Kidney (tissue), 14 donors: ENCODE results near the gene FAM168B. TPM values are rescaled to one million over a fixed set of nuclear protein-coding genes. Genes with fewer than 3 reads are reported as not detected.

ENCODE experiments used
- DNase-seq, 5 donors: peaks; one replicate each; pipeline ENCODE4 v3.0.0-alpha.2; 2013 to 2020
- FAIRE-seq: peaks from 2 replicates; lab custom pipeline; 2012; peaks lifted over from hg19 to GRCh38; lab: Jason Lieb, UNC
- H3K27ac ChIP-seq, 2 donors: one replicate each; pipeline ENCODE4 v1.7.0; 2013; ENCODE audit warnings: low read depth in 2 of 2, low read length in 2 of 2, inconsistent platforms in 1 of 2
- H3K27me3 ChIP-seq: one replicate; pipeline ENCODE4 v1.7.1; 2013; ENCODE audit warnings: low read length, inconsistent platforms; ENCODE audit not compliant: control insufficient read depth, insufficient read depth
- H3K36me3 ChIP-seq, 3 donors: one replicate each; pipeline versions ENCODE4 v1.7.0 to v1.7.1; 2013; ENCODE audit warnings: low read length in 3 of 3, control low read depth in 1 of 3, inconsistent platforms in 1 of 3; ENCODE audit not compliant: insufficient read depth in 3 of 3, control insufficient read depth in 2 of 3
- H3K4me1 ChIP-seq, 3 donors: one replicate each; pipeline versions ENCODE4 v1.7.0 to v1.7.1; 2013; ENCODE audit warnings: low read length in 3 of 3, inconsistent platforms in 1 of 3, low read depth in 1 of 3; ENCODE audit not compliant: control insufficient read depth in 2 of 3, insufficient read depth in 2 of 3
- H3K4me3 ChIP-seq, 3 donors: one replicate each; pipeline versions ENCODE4 v1.7.0 to v1.8.1; 2013; ENCODE audit warnings: low read length in 3 of 3, control low read depth in 1 of 3, inconsistent platforms in 1 of 3
- H3K9ac ChIP-seq, 3 donors: one replicate each; pipeline versions ENCODE4 v1.7.0 to v1.7.1; 2013; ENCODE audit warnings: low read length in 3 of 3, control low read depth in 1 of 3, inconsistent platforms in 1 of 3
- H3K9me3 ChIP-seq, 3 donors: one replicate each; pipeline versions ENCODE4 v1.7.0 to v1.7.1; 2013; ENCODE audit warnings: low read length in 3 of 3, control low read depth in 1 of 3, inconsistent platforms in 1 of 3; ENCODE audit not compliant: control insufficient read depth in 2 of 3, insufficient read depth in 1 of 3
- intact Hi-C: fragments of 100-400 bp; cut with DNase I; formaldehyde crosslinking; loops from one replicate; pipeline ENCODE4 v1.11.1; 2022
- polyA plus RNA-seq: library from polyadenylated mRNA; stranded (reverse); fragments of 350-450 nt; fragmentation: Illumina TruSeq; extraction: RNeasy Lipid Tissue Mini Kit (QIAGEN cat#74804); gene quantifications from one replicate; pipeline ENCODE4 v1.2.3, GENCODE V29; 2014; ENCODE audit warnings: low read depth, low replicate concordance; ENCODE audit not compliant: insufficient read depth
- total RNA-seq: library from RNA; stranded (reverse); fragmentation: NEBNext Ultra II Directional; extraction: Animal tissue kit (Norgen Biotek cat#: 25700); gene quantifications from one replicate; pipeline ENCODE4 v1.2.1, GENCODE V29; 2021
- TF ChIP-seq, protein P1 (sequence below): IDR thresholded peaks from 3 replicates; pipeline ENCODE4 v1.5.1; 2012; ENCODE audit warnings: mild to moderate bottlenecking, moderate library complexity, borderline replicate concordance; ENCODE audit not compliant: insufficient read depth; ENCODE audit errors: extremely low read depth
- donor health status: control.
- donor health status: control.
- donor health status: control.
- donor health status: control.
- donor health status: control.
- donor health status: DM: yes; HTN: yes; CAD: no.
- donor health status: Normal renal cell carcinoma (clear cell type).

Gene FAM168B
- total and polyA plus RNA-seq, 2 donors from 2014 or later: 34.1 to 89.9 TPM

DNA sequence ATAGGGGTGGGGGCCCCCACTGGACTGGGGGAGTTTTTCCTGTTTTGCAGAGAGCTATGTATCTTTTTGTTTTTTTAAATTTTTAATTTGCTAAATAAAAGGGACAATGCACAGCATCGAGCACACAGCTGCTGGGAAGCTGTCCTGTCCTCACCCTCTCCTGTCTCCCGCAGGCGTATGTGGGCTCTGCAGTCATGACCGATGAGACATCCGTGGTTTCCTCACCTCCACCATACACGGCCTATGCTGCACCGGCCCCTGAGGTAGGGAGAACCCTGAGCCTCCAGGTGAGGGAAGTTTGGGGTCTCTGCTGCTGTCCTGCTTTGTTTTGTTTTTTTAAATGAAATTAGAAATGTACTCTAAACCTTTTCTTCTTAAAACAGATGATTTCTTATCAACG, 39.5 kb upstream of the FAM168B start:
- Histone ChIP-seq H3K9ac (no peak overlapping the region), H3K27me3 (no peaks in the 10 kb centered on the region), H3K4me1 (no peaks in the 10 kb centered on the region), H3K9me3 (no peaks in the 10 kb centered on the region), H3K4me3 (no peak overlapping the region), H3K27ac (no peak overlapping the region), H3K36me3 (peaks cover 0 to 27% (median 10%) of the 10 kb centered on the region in 3 donors)
- DNase-seq: no peak
- intact Hi-C loops: no loop called here
- FAIRE-seq: no peak
- TF ChIP-seq, protein P1, sequence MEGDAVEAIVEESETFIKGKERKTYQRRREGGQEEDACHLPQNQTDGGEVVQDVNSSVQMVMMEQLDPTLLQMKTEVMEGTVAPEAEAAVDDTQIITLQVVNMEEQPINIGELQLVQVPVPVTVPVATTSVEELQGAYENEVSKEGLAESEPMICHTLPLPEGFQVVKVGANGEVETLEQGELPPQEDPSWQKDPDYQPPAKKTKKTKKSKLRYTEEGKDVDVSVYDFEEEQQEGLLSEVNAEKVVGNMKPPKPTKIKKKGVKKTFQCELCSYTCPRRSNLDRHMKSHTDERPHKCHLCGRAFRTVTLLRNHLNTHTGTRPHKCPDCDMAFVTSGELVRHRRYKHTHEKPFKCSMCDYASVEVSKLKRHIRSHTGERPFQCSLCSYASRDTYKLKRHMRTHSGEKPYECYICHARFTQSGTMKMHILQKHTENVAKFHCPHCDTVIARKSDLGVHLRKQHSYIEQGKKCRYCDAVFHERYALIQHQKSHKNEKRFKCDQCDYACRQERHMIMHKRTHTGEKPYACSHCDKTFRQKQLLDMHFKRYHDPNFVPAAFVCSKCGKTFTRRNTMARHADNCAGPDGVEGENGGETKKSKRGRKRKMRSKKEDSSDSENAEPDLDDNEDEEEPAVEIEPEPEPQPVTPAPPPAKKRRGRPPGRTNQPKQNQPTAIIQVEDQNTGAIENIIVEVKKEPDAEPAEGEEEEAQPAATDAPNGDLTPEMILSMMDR: no peak

DNA sequence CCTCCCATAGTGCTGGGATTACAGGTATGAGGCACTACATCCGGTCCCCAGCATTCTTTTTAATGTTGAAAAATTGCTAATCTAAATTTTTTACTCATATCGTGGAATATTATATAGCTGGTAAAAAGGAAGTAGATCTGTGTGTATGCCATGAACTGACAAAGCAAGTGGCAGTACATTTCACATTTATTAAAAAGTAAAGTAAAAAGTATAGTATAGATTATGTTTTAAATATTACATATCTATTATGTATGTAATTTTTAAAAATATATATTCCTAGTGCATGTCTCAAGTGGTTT, 37.0 kb upstream of the FAM168B start:
- TF ChIP-seq, protein P1: no peak
- Histone ChIP-seq H3K36me3 (peaks cover 3 to 41% (median 21%) of the 10 kb centered on the region in 3 donors), H3K9ac (no peak overlapping the region), H3K9me3 (no peaks in the 10 kb centered on the region), H3K4me1 (no peaks in the 10 kb centered on the region), H3K27me3 (no peaks in the 10 kb centered on the region), H3K4me3 (no peak overlapping the region), H3K27ac (no peak overlapping the region)
- no peak for FAIRE-seq
- no peak for DNase-seq
- intact Hi-C loops: no loop called here

DNA sequence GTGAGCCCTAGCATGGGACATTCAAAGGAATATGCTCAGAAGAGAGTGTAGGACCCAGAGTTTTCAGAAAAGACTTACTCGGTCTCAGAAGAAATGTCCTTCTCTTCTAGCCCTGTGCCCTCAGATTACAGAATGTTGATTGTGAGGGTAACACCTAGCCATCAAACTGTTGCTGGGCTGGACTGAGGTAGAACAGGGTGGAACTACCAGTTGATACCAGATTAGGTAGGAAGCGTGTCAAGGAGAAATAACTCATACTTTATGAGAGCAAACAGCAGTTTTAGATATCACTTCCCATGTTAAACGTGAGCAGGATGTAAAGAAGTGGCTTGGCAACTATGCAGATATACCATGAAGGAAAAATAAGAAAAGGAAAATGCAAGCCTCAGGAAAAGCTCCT, 34.7 kb upstream of the FAM168B start:
- FAIRE-seq (no peak), DNase-seq (no peak)
- intact Hi-C loops: no loop called here
- H3K4me3 ChIP-seq: no peak overlapping the region
- no peak overlapping the region for H3K9ac ChIP-seq
- TF ChIP-seq, protein P1: no peak
- H3K27me3 ChIP-seq: no peaks in the 10 kb centered on the region
- peaks cover 3 to 35% (median 23%) of the 10 kb centered on the region in 3 donors for H3K36me3 ChIP-seq
- no peaks in the 10 kb centered on the region for H3K4me1 ChIP-seq
- no peaks in the 10 kb centered on the region for H3K9me3 ChIP-seq
- no peak overlapping the region for H3K27ac ChIP-seq

DNA sequence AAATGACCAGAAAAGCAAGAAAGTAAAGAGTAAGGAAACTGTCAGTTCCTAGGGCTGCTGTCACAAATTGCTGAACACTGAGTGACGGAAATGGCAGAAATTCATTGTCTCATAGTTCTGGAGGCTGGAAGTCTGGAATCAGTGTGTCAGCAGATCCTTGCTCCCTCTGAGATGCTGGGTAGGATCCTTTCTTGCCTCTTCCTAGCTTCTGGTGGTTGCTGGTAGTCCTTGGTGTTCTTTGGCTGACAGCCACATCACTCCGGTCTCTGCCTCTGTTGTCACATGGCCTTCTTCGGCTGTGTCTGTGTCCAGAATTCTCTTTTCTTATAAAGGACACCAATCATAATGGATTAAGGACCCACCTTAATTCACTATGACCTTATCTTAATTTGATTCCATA, 33.8 kb upstream of the FAM168B start:
- Histone ChIP-seq H3K36me3 (peaks cover 3 to 39% (median 23%) of the 10 kb centered on the region in 3 donors), H3K27ac (no peak overlapping the region), H3K4me1 (no peaks in the 10 kb centered on the region)

More for the DNA sequence above, 33.8 kb upstream of the FAM168B start:
- Histone ChIP-seq H3K4me3 (no peak overlapping the region), H3K9me3 (no peaks in the 10 kb centered on the region), H3K9ac (no peak overlapping the region), H3K27me3 (no peaks in the 10 kb centered on the region)
- TF ChIP-seq, protein P1: no peak
- FAIRE-seq (no peak), DNase-seq (no peak)
- intact Hi-C loops: no loop called here
